Transverse colon (tissue), 4 donors: Measurements from ENCODE around the gene PPRC1.

Experiments
- CTCF ChIP-seq, 5 experiments: fragments of 200-600 bp in 3 of 5; fragments of 450-650 bp in 2 of 5; sonication (generic) in 3 of 5; IDR thresholded peaks; 1 replicate in 2 of 5; 2 replicates in 3 of 5; pipeline ENCODE4 v1.5.1; 2016 to 2017; ENCODE audit warnings: antibody characterized with exemption in 5 of 5, inconsistent platforms in 3 of 5, mild to moderate bottlenecking in 2 of 5, moderate library complexity in 1 of 5
- EP300 ChIP-seq: sonication (generic); formaldehyde crosslinking; IDR thresholded peaks from one replicate; pipeline ENCODE4 v1.6.1; 2017; ENCODE audit warnings: antibody characterized with exemption, low read depth
- POLR2A ChIP-seq: fragments of 450-650 bp; IDR thresholded peaks from one replicate; pipeline ENCODE4 v1.6.1; 2016; ENCODE audit warnings: antibody characterized with exemption, mild to moderate bottlenecking, moderate library complexity
- POLR2AphosphoS5 ChIP-seq, 3 donors: sonication (generic); formaldehyde crosslinking; IDR thresholded peaks; one replicate each; pipeline ENCODE4 v1.6.1; 2016; ENCODE audit warnings: antibody characterized with exemption in 3 of 3

GRCh38 chr10:102115775-102116174 lies 17.1 kb upstream of the PPRC1 start:
- TF ChIP-seq POLR2AphosphoS5 (IDR thresholded peaks at IDR 0.05) (no peak), CTCF (IDR thresholded peaks at IDR 0.05) (no peak), EP300 (no peak), POLR2A (no peak)
